A673 (cell line): Measurements from ENCODE around the gene NEB. TPM values are rescaled to one million over a fixed set of nuclear protein-coding genes. Genes with fewer than 3 reads are reported as not detected.

ENCODE experiments used
- BruUV-seq: library from RNA; stranded (reverse); fragments of 400-500 nt; replicated peaks from 2 replicates; lab custom pipeline; 2021; lab: Mats Ljungman, UMichigan
- CTCF ChIA-PET: fragments of 300-600 bp; sonication (Branson Sonifier 250); formaldehyde crosslinking; loops from one replicate; lab custom pipeline; 2022; ENCODE audit warnings: antibody characterized with exemption; lab: Charles Lee
- POLR2A ChIA-PET: fragments of 300-600 bp; sonication (Branson Sonifier 250); formaldehyde crosslinking; loops from one replicate; lab custom pipeline; 2022; ENCODE audit warnings: antibody characterized with exemption; ENCODE audit not compliant: low non-redundant PET; lab: Charles Lee
- DNase-seq: peaks from one replicate; pipeline ENCODE4 v3.0.0-alpha.2; 2015; ENCODE audit warnings: low spot score
- H3K27ac ChIP-seq: fragments of 200-600 bp; sonication (generic); 2 replicates; pipeline ENCODE4 v1.5.1; 2016; ENCODE audit warnings: mixed run types, low read depth, mild to moderate bottlenecking, mixed read lengths, antibody characterized with exemption, low read length; ENCODE audit not compliant: poor library complexity, severe bottlenecking
- H3K27me3 ChIP-seq: fragments of 200-600 bp; sonication (generic); replicated peaks from 2 replicates; pipeline ENCODE4 v1.6.1; 2017; ENCODE audit warnings: mixed run types, low read depth, mild to moderate bottlenecking, mixed read lengths, antibody characterized with exemption, low read length; ENCODE audit not compliant: insufficient read depth, poor library complexity
- H3K36me3 ChIP-seq: fragments of 200-600 bp; sonication (generic); 2 replicates; pipeline ENCODE4 v1.6.1; 2016; ENCODE audit warnings: mixed run types, mild to moderate bottlenecking, mixed read lengths, antibody characterized with exemption, low read length; ENCODE audit not compliant: insufficient read depth, poor library complexity, severe bottlenecking
- H3K4me1 ChIP-seq: fragments of 200-600 bp; sonication (generic); 2 replicates; pipeline ENCODE4 v1.6.1; 2017; ENCODE audit warnings: mixed run types, mild to moderate bottlenecking, mixed read lengths, antibody characterized with exemption, low read length; ENCODE audit not compliant: insufficient read depth, poor library complexity, severe bottlenecking
- H3K4me3 ChIP-seq: fragments of 200-600 bp; sonication (generic); 2 replicates; pipeline ENCODE4 v1.5.1; 2016; ENCODE audit warnings: low read depth, mixed run types, mild to moderate bottlenecking, mixed read lengths, low read length; ENCODE audit not compliant: poor library complexity, severe bottlenecking
- H3K9me3 ChIP-seq: fragments of 200-600 bp; sonication (generic); 2 replicates; pipeline ENCODE4 v1.6.1; 2016; ENCODE audit warnings: mixed run types, low read depth, mild to moderate bottlenecking, mixed read lengths, antibody characterized with exemption, low read length; ENCODE audit not compliant: poor library complexity, severe bottlenecking
- CTCF ChIP-seq: fragments of 300-800, 200-600 bp; sonication (generic); conservative IDR thresholded peaks from 2 replicates; pipeline ENCODE4 v1.5.1; 2017; ENCODE audit warnings: low read depth, mild to moderate bottlenecking, antibody characterized with exemption, low read length, moderate library complexity, mixed read lengths
- EZH2 ChIP-seq: fragments of 200-600 bp; sonication (generic); IDR thresholded peaks from 2 replicates; pipeline ENCODE4 v1.6.1; 2017; ENCODE audit warnings: borderline replicate concordance, low read depth, mild to moderate bottlenecking, mixed read lengths, antibody characterized with exemption, low read length; ENCODE audit not compliant: poor library complexity, severe bottlenecking
- intact Hi-C: fragments of 100-400 bp; cut with micrococcal nuclease; formaldehyde crosslinking; loops from one replicate; pipeline ENCODE4 v1.10.0; 2022; ENCODE audit not compliant: unreplicated experiment
- total RNA-seq: library from RNA; stranded (reverse); gene quantifications from 2 replicates; pipeline ENCODE4 v1.2.3, GENCODE V29; 2021

NEB gene
- total RNA-seq, 1 experiment from 2014 or later = 7.0 TPM

GRCh38 chr2:151552287-151552686 lies 182.0 kb downstream of the NEB start:
- TF ChIP-seq CTCF (no peak), EZH2 (no peak)
- no peaks in the 10 kb centered on the region for H3K27me3 ChIP-seq
- ChIA-PET CTCF (no interaction called here), POLR2A (no interaction called here)
- no peaks in the 10 kb centered on the region for H3K36me3 ChIP-seq
- DNase-seq = no peak
- H3K4me3 ChIP-seq = no peak overlapping the region
- no TSS peak for BruUV-seq
- no peak overlapping the region for H3K27ac ChIP-seq
- H3K4me1 ChIP-seq = no peaks in the 10 kb centered on the region
- intact Hi-C loops = no loop called here
- H3K9me3 ChIP-seq = no peaks in the 10 kb centered on the region

GRCh38 chr2:151551556-151551955 lies 182.7 kb downstream of the NEB start:
- no peaks in the 10 kb centered on the region for H3K4me1 ChIP-seq
- DNase-seq = no peak
- no peaks in the 10 kb centered on the region for H3K27me3 ChIP-seq
- intact Hi-C loops = no loop called here
- no TSS peak for BruUV-seq
- no peaks in the 10 kb centered on the region for H3K36me3 ChIP-seq
- H3K9me3 ChIP-seq = no peaks in the 10 kb centered on the region
- POLR2A ChIA-PET = no interaction called here
- no peak for TF ChIP-seq CTCF
- TF ChIP-seq EZH2 = no peak
- no peak overlapping the region for H3K4me3 ChIP-seq
- H3K27ac ChIP-seq = no peak overlapping the region
- CTCF ChIA-PET = no interaction called here

- H3K9me3 ChIP-seq = no peaks in the 10 kb centered on the region
- H3K27ac ChIP-seq = no peak overlapping the region
- no peak for TF ChIP-seq EZH2
- no TSS peak for BruUV-seq
- intact Hi-C loops = no loop called here
- ChIA-PET CTCF (no interaction called here), POLR2A (no interaction called here)
- no peaks in the 10 kb centered on the region for H3K27me3 ChIP-seq
- H3K4me1 ChIP-seq = no peaks in the 10 kb centered on the region
- no peak overlapping the region for H3K4me3 ChIP-seq
- no peaks in the 10 kb centered on the region for H3K36me3 ChIP-seq
- no peak for DNase-seq
These were observed 185.1 kb downstream of the NEB start for GRCh38 chr2:151549191-151549590.

GRCh38 chr2:151544449-151544848 lies 189.8 kb downstream of the NEB start:
- Histone ChIP-seq H3K27ac (no peak overlapping the region), H3K9me3 (no peaks in the 10 kb centered on the region), H3K4me3 (no peak overlapping the region), H3K4me1 (no peaks in the 10 kb centered on the region), H3K36me3 (no peaks in the 10 kb centered on the region), H3K27me3 (no peaks in the 10 kb centered on the region)
- no peak for DNase-seq
- BruUV-seq = no TSS peak
- intact Hi-C loops = no loop called here
- ChIA-PET POLR2A (no interaction called here), CTCF (no interaction called here)
- TF ChIP-seq EZH2 = no peak
- no peak for TF ChIP-seq CTCF
